Endothelial cell of umbilical vein (primary cell): ENCODE results near the gene TCF23. TPM values are rescaled to one million over a fixed set of nuclear protein-coding genes. Genes with fewer than 3 reads are reported as not detected.

Experiments
- BruUV-seq: library from RNA; stranded (reverse); fragments of 400-500 nt; replicated peaks from 2 replicates; lab custom pipeline; 2021; lab: Mats Ljungman, UMichigan
- CTCF ChIA-PET: fragments of 300-600, 350-600 bp; sonication (Branson Sonifier 250); formaldehyde crosslinking; loops from one replicate; lab custom pipeline; 2021; ENCODE audit warnings: antibody characterized with exemption, inconsistent platforms; lab: Charles Lee
- POLR2A ChIA-PET: fragments of 300-600, 350-600 bp; sonication (Branson Sonifier 250); formaldehyde crosslinking; loops from one replicate; lab custom pipeline; 2021; ENCODE audit warnings: antibody characterized with exemption, inconsistent platforms; lab: Charles Lee
- DNase-seq: peaks from one replicate; pipeline ENCODE4 v3.0.0-alpha.2; 2011; ENCODE audit warnings: low read depth, low spot score
- FAIRE-seq: peaks from 2 replicates; lab custom pipeline; 2011; peaks lifted over from hg19 to GRCh38; lab: Jason Lieb, UNC
- H2AFZ ChIP-seq: 2 replicates; pipeline ENCODE4 v1.6.0; 2012; ENCODE audit warnings: low read depth, low read length, control low read depth, inconsistent platforms
- H3K27ac ChIP-seq: 2 replicates; pipeline ENCODE4 v1.5.1; 2011; ENCODE audit warnings: low read depth, mild to moderate bottlenecking, control low read depth, low read length, moderate library complexity; ENCODE audit not compliant: insufficient read depth
- H3K27me3 ChIP-seq, 2 experiments: 2 replicates each; pipeline versions ENCODE4 v1.6.0 to v1.6.1; 2011; ENCODE audit warnings: low read length in 2 of 2, mixed read lengths in 1 of 2; ENCODE audit not compliant: control insufficient read depth in 2 of 2, insufficient read depth in 2 of 2
- H3K36me3 ChIP-seq, 2 experiments: 2 replicates in 1 of 2; 3 replicates in 1 of 2; pipeline ENCODE4 v1.5.1; 2011; ENCODE audit warnings: low read length in 2 of 2, mild to moderate bottlenecking in 1 of 2, moderate library complexity in 1 of 2; ENCODE audit not compliant: control insufficient read depth in 2 of 2, insufficient read depth in 2 of 2; ENCODE audit errors: extremely low read depth in 1 of 2
- H3K4me1 ChIP-seq: 3 replicates; pipeline ENCODE4 v1.5.1; 2011; ENCODE audit warnings: mild to moderate bottlenecking, low read length; ENCODE audit not compliant: control insufficient read depth, insufficient read depth; ENCODE audit errors: extremely low read depth
- H3K4me2 ChIP-seq: 2 replicates; pipeline ENCODE4 v1.6.1; 2011; ENCODE audit warnings: low read length, control low read depth, mixed read lengths; ENCODE audit not compliant: insufficient read depth
- H3K4me3 ChIP-seq, 3 experiments: fragments of 200-600 bp in 1 of 3; sonication (generic), shearing (Covaris generic) in 1 of 3; replicated peaks in 1 of 3; 2 replicates each; pipeline ENCODE4 v1.5.1; 2011 to 2016; ENCODE audit warnings: control low read depth in 3 of 3, low read length in 3 of 3, mild to moderate bottlenecking in 2 of 3, inconsistent platforms in 1 of 3, low read depth in 1 of 3, moderate library complexity in 1 of 3; ENCODE audit not compliant: insufficient read depth in 1 of 3
- H3K79me2 ChIP-seq: 2 replicates; pipeline ENCODE4 v1.6.0; 2012; ENCODE audit warnings: low read length, inconsistent platforms; ENCODE audit not compliant: control insufficient read depth, insufficient read depth
- H3K9ac ChIP-seq: replicated peaks from 2 replicates; pipeline ENCODE3; 2011; ENCODE audit warnings: low read length, control low read depth; ENCODE audit not compliant: insufficient read depth; ENCODE audit errors: extremely low read depth
- H3K9me1 ChIP-seq: replicated peaks from 3 replicates; pipeline ENCODE4 v1.6.0; 2011; ENCODE audit warnings: mild to moderate bottlenecking, low read length; ENCODE audit not compliant: control insufficient read depth, insufficient read depth; ENCODE audit errors: extremely low read depth
- H3K9me3 ChIP-seq: replicated peaks from 2 replicates; pipeline ENCODE4 v1.5.1; 2012; ENCODE audit warnings: low read length, inconsistent platforms; ENCODE audit not compliant: control insufficient read depth, insufficient read depth
- H4K20me1 ChIP-seq: replicated peaks from 2 replicates; pipeline ENCODE3; 2011; ENCODE audit warnings: mild to moderate bottlenecking, low read length; ENCODE audit not compliant: control insufficient read depth, insufficient read depth; ENCODE audit errors: extremely low read depth
- EZH2 ChIP-seq: IDR thresholded peaks from 2 replicates; pipeline ENCODE4 v1.6.1; 2012; ENCODE audit warnings: borderline replicate concordance, low read depth, mild to moderate bottlenecking, moderate library complexity, low read length, inconsistent platforms; ENCODE audit not compliant: severe bottlenecking
- GATA2 ChIP-seq: IDR thresholded peaks from 2 replicates; pipeline ENCODE4 v1.7.0; 2011; ENCODE audit warnings: low read depth, mild to moderate bottlenecking, moderate library complexity, mixed read lengths, low read length; ENCODE audit not compliant: insufficient read length, insufficient read depth
- JUN ChIP-seq: IDR thresholded peaks from 2 replicates; pipeline ENCODE4 v1.6.1; 2011; ENCODE audit warnings: borderline replicate concordance, low read depth; ENCODE audit not compliant: insufficient read length, insufficient read depth
- POLR2AphosphoS5 ChIP-seq: IDR thresholded peaks from 2 replicates; pipeline ENCODE4 v1.6.1; 2012; ENCODE audit warnings: low read depth, mild to moderate bottlenecking, control low read depth, low read length, moderate library complexity; ENCODE audit not compliant: insufficient read depth
- dilution Hi-C: fragments of 300-500 bp; cut with MboI; formaldehyde crosslinking; loops from one replicate; pipeline ENCODE4 v1.15.0; 2019; ENCODE audit warnings: low sequenced_read_pairs; ENCODE audit not compliant: extremely low pct_ligation_motif_present
- intact Hi-C: fragments of 100-400 bp; cut with micrococcal nuclease; formaldehyde crosslinking; loops from one replicate; pipeline ENCODE4 v1.10.0; 2022
- polyA plus RNA-seq, 4 experiments: library from polyadenylated mRNA; depleted of rRNA in 3 of 4; stranded (reverse) in 3 of 4; unstranded in 1 of 4; fragments of >200 nt; gene quantifications; 2 replicates each; pipeline versions ENCODE4 v1.2.1 to v1.2.3, GENCODE V29; 2011 to 2012; ENCODE audit warnings: missing spikeins in 1 of 4
- total RNA-seq: library from RNA; stranded (reverse); gene quantifications from 2 replicates; pipeline ENCODE4 v1.2.3, GENCODE V29; 2021
- TF ChIP-seq, protein P1 (sequence below): IDR thresholded peaks from 2 replicates; pipeline ENCODE4 v1.6.1; 2011; ENCODE audit not compliant: insufficient read depth, insufficient read length
- TF ChIP-seq, protein P2 (sequence below), 2 donors: IDR thresholded peaks; 1 replicate in 1 of 2; 2 replicates in 1 of 2; pipeline ENCODE4 v1.5.1; 2011; ENCODE audit warnings: low read length in 2 of 2, mild to moderate bottlenecking in 2 of 2, moderate library complexity in 2 of 2, control low read depth in 1 of 2, inconsistent platforms in 1 of 2, low read depth in 1 of 2; ENCODE audit not compliant: insufficient read depth in 1 of 2; ENCODE audit errors: extremely low read depth in 1 of 2

TCF23 gene
- total and polyA plus RNA-seq, 2 donors (not counting 3 experiments of a cell fraction or from before 2014, with no cell fraction given), result not detected

DNA sequence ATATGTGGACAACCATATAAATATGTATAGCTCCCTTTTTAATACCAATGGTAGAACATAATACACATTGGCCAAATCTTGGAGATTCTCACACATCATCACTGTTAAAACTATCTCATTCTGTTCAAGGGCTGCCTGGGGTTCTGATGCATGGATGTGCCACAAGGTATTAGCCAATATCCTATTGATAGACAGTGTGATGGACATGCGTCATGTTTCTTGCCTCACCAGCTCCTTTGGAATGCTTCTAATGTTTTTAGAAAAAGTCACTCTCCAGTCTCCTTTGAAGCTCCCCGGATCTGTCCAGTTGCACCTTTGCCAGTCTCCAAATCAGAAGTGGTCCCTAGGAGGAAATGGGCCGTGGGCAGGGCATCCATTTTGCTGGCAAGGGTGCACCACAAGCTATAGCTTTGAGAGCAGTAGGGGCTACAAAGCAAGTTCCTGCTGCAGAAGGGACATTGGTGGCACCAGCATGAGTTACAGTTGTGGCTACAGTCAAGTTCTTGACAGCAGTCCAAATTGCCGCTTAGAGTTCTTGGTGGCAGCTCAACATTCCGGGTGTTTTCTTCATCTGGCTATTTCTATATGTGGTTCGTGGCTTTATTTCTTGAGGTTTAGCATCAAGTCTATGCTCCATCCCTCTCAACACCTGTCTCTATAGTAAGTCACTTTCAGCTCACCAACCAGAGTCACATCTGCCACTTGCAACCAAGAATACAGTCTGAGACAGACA lies 38.0 kb downstream of the TCF23 start:
- H3K27me3 ChIP-seq, result peaks cover 12 to 20% of the 10 kb centered on the region in 2 experiments
- H3K36me3 ChIP-seq, result no peaks in the 10 kb centered on the region
- CTCF ChIA-PET, result interaction anchor here (0.9 to 1.5 kb wide), 6 partner anchors 12 to 341 kb away, joined by 3 to 11 read pairs (median 4); no protein-coding TSS in a partner anchor
- POLR2A ChIA-PET, result no interaction called here
- H3K4me1 ChIP-seq, result no peaks in the 10 kb centered on the region
- intact Hi-C loops (no loop called here), dilution Hi-C loops (no loop called here)
- no peak for DNase-seq
- H4K20me1 ChIP-seq, result no peaks in the 10 kb centered on the region
- no peaks in the 10 kb centered on the region for H3K9me3 ChIP-seq
- no peaks in the 10 kb centered on the region for H3K79me2 ChIP-seq
- no TSS peak for BruUV-seq
- H3K9ac ChIP-seq, result no peak overlapping the region
- FAIRE-seq, result no peak
- no peak overlapping the region for H2AFZ ChIP-seq
- TF ChIP-seq, protein P1, sequence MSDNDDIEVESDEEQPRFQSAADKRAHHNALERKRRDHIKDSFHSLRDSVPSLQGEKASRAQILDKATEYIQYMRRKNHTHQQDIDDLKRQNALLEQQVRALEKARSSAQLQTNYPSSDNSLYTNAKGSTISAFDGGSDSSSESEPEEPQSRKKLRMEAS, result no peak
- TF ChIP-seq GATA2 (no peak), EZH2 (no peak), POLR2AphosphoS5 (no peak), JUN (no peak)
- TF ChIP-seq, protein P2, sequence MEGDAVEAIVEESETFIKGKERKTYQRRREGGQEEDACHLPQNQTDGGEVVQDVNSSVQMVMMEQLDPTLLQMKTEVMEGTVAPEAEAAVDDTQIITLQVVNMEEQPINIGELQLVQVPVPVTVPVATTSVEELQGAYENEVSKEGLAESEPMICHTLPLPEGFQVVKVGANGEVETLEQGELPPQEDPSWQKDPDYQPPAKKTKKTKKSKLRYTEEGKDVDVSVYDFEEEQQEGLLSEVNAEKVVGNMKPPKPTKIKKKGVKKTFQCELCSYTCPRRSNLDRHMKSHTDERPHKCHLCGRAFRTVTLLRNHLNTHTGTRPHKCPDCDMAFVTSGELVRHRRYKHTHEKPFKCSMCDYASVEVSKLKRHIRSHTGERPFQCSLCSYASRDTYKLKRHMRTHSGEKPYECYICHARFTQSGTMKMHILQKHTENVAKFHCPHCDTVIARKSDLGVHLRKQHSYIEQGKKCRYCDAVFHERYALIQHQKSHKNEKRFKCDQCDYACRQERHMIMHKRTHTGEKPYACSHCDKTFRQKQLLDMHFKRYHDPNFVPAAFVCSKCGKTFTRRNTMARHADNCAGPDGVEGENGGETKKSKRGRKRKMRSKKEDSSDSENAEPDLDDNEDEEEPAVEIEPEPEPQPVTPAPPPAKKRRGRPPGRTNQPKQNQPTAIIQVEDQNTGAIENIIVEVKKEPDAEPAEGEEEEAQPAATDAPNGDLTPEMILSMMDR (IDR thresholded peaks at IDR 0.05; ENCODE audit: extremely low read depth in 1 of 2, insufficient read depth in 1 of 2, low read depth in 1 of 2, low read length in 2 of 2), result no peak
- H3K27ac ChIP-seq, result no peak overlapping the region
- no peak overlapping the region for H3K4me2 ChIP-seq
- H3K9me1 ChIP-seq, result no peaks in the 10 kb centered on the region
- H3K4me3 ChIP-seq, result no peak overlapping the region
